ENCODE results near the gene GBX2.

The GBX2 gene

DNA sequence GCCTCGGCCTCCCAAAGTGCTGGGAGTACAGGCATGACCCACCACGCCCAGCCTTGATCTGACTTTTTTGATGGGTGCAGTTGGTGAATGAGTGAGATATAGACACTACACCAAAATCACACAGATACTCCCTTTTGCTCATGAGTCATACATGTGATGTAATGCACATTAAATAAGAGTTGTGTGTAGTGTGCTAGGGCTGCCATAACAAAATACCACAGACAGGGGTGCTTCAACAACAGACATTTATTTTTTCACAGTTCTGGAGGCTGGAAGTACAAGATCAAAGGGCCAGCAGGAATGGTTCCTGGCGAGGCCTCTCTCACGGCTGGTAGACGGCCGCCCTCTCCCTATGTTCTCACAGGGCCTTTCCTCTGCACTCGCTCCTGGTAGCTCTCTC is 46.6 kb downstream of the GBX2 start:
- ATAC-seq = no peak
- no peak for TF ChIP-seq ESRRG (CRISPR knock-in tag; IDR thresholded peaks at IDR 0.05)

DNA sequence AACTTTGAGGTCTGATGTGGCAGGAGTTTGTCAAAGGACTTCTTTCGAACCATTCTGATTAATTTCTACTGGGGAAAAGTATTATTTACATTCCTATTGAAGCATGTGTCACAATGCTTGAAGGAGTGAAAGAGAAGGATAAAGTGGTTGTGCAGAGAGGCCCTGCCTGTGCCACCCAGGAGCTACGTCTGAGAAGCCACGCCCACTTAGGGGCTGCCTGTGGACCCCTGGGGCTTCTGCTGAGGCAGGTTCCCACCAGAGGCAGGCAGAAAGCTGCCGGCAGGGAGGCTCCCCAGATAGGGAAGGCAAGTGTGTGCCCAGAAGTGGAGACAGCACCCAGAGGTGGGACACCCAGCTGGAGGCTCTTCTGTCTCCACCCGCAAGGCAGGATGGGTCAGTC is 47.4 kb downstream of the GBX2 start:
- TF ChIP-seq ZNF70 (CRISPR knock-in tag; IDR thresholded peaks at IDR 0.05) (no peak), SNAI2 (CRISPR knock-in tag; IDR thresholded peaks at IDR 0.05) (no peak), ESRRG (CRISPR knock-in tag; IDR thresholded peaks at IDR 0.05) (no peak), GLIS3 (CRISPR knock-in tag; IDR thresholded peaks at IDR 0.05) (no peak), RARB (CRISPR knock-in tag; IDR thresholded peaks at IDR 0.05) (no peak), ISL1 (CRISPR knock-in tag; IDR thresholded peaks at IDR 0.05) (no peak), ZC3H10 (CRISPR knock-in tag; IDR thresholded peaks at IDR 0.05) (no peak), OSR1 (CRISPR knock-in tag; IDR thresholded peaks at IDR 0.05) (no peak), ZFP30 (CRISPR knock-in tag; IDR thresholded peaks at IDR 0.05) (no peak), ZFP3 (CRISPR knock-in tag; IDR thresholded peaks at IDR 0.05) (no peak), BACH2 (CRISPR knock-in tag; IDR thresholded peaks at IDR 0.05; ENCODE audit: borderline replicate concordance) (no peak), ZNF8 (CRISPR knock-in tag; IDR thresholded peaks at IDR 0.05) (no peak), ZNF565 (CRISPR knock-in tag; conservative IDR thresholded peaks at IDR 0.05; ENCODE audit: low read depth) (no peak)
- TF ChIP-seq, protein P1, sequence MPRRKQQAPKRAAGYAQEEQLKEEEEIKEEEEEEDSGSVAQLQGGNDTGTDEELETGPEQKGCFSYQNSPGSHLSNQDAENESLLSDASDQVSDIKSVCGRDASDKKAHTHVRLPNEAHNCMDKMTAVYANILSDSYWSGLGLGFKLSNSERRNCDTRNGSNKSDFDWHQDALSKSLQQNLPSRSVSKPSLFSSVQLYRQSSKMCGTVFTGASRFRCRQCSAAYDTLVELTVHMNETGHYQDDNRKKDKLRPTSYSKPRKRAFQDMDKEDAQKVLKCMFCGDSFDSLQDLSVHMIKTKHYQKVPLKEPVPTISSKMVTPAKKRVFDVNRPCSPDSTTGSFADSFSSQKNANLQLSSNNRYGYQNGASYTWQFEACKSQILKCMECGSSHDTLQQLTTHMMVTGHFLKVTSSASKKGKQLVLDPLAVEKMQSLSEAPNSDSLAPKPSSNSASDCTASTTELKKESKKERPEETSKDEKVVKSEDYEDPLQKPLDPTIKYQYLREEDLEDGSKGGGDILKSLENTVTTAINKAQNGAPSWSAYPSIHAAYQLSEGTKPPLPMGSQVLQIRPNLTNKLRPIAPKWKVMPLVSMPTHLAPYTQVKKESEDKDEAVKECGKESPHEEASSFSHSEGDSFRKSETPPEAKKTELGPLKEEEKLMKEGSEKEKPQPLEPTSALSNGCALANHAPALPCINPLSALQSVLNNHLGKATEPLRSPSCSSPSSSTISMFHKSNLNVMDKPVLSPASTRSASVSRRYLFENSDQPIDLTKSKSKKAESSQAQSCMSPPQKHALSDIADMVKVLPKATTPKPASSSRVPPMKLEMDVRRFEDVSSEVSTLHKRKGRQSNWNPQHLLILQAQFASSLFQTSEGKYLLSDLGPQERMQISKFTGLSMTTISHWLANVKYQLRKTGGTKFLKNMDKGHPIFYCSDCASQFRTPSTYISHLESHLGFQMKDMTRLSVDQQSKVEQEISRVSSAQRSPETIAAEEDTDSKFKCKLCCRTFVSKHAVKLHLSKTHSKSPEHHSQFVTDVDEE (CRISPR knock-in tag; IDR thresholded peaks at IDR 0.05) = no peak
- TF ChIP-seq, protein P2, sequence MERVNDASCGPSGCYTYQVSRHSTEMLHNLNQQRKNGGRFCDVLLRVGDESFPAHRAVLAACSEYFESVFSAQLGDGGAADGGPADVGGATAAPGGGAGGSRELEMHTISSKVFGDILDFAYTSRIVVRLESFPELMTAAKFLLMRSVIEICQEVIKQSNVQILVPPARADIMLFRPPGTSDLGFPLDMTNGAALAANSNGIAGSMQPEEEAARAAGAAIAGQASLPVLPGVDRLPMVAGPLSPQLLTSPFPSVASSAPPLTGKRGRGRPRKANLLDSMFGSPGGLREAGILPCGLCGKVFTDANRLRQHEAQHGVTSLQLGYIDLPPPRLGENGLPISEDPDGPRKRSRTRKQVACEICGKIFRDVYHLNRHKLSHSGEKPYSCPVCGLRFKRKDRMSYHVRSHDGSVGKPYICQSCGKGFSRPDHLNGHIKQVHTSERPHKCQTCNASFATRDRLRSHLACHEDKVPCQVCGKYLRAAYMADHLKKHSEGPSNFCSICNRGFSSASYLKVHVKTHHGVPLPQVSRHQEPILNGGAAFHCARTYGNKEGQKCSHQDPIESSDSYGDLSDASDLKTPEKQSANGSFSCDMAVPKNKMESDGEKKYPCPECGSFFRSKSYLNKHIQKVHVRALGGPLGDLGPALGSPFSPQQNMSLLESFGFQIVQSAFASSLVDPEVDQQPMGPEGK (CRISPR knock-in tag; IDR thresholded peaks at IDR 0.05; ENCODE audit: borderline replicate concordance) = no peak
- TF ChIP-seq, protein P3, sequence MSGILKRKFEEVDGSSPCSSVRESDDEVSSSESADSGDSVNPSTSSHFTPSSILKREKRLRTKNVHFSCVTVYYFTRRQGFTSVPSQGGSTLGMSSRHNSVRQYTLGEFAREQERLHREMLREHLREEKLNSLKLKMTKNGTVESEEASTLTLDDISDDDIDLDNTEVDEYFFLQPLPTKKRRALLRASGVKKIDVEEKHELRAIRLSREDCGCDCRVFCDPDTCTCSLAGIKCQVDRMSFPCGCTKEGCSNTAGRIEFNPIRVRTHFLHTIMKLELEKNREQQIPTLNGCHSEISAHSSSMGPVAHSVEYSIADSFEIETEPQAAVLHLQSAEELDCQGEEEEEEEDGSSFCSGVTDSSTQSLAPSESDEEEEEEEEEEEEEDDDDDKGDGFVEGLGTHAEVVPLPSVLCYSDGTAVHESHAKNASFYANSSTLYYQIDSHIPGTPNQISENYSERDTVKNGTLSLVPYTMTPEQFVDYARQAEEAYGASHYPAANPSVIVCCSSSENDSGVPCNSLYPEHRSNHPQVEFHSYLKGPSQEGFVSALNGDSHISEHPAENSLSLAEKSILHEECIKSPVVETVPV (CRISPR knock-in tag; IDR thresholded peaks at IDR 0.05) = no peak
- no peak for ATAC-seq

DNA sequence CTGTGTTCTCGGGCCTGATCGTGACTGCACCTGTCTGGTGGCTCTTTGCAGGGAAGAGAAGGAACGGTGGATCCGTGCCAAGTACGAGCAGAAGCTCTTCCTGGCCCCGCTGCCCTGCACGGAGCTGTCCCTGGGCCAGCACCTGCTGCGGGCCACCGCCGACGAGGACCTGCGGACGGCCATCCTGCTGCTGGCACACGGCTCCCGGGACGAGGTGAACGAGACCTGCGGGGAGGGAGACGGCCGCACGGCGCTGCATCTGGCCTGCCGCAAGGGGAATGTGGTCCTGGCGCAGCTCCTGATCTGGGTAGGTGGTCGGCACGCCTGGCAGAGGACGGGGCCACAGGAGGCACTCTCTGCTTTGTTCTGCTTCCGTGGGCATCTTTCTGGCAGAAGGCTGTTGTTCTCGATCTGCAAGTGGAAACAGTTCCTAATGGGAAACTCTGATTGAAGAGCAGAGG is 48.0 kb downstream of the GBX2 start:
- TF ChIP-seq, protein P1 (CRISPR knock-in tag; IDR thresholded peaks at IDR 0.05) = no peak
- TF ChIP-seq TOX (CRISPR knock-in tag; IDR thresholded peaks at IDR 0.05; ENCODE audit: borderline replicate concordance) (no peak), ARNTL (CRISPR knock-in tag; IDR thresholded peaks at IDR 0.05; ENCODE audit: borderline replicate concordance, low read depth) (no peak), CSDC2 (CRISPR knock-in tag; IDR thresholded peaks at IDR 0.05) (no peak), ZNF70 (CRISPR knock-in tag; IDR thresholded peaks at IDR 0.05) (no peak), ZC3H10 (CRISPR knock-in tag; IDR thresholded peaks at IDR 0.05) (no peak), RARB (CRISPR knock-in tag; IDR thresholded peaks at IDR 0.05) (no peak), ZNF8 (CRISPR knock-in tag; IDR thresholded peaks at IDR 0.05) (no peak), BACH2 (CRISPR knock-in tag; IDR thresholded peaks at IDR 0.05; ENCODE audit: borderline replicate concordance) (no peak), OSR1 (CRISPR knock-in tag; IDR thresholded peaks at IDR 0.05) (no peak), ZFP3 (CRISPR knock-in tag; IDR thresholded peaks at IDR 0.05) (no peak), TCF4 (CRISPR knock-in tag; IDR thresholded peaks at IDR 0.05; ENCODE audit: borderline replicate concordance) (no peak), SNAI2 (CRISPR knock-in tag; IDR thresholded peaks at IDR 0.05) (no peak), ZFP30 (CRISPR knock-in tag; IDR thresholded peaks at IDR 0.05) (no peak), ZNF565 (CRISPR knock-in tag; conservative IDR thresholded peaks at IDR 0.05; ENCODE audit: low read depth) (no peak), PPARA (CRISPR knock-in tag; IDR thresholded peaks at IDR 0.05; ENCODE audit: borderline replicate concordance) (no peak), ISL1 (CRISPR knock-in tag; IDR thresholded peaks at IDR 0.05) (no peak), ESRRG (CRISPR knock-in tag; IDR thresholded peaks at IDR 0.05) (no peak)
- TF ChIP-seq, protein P4, sequence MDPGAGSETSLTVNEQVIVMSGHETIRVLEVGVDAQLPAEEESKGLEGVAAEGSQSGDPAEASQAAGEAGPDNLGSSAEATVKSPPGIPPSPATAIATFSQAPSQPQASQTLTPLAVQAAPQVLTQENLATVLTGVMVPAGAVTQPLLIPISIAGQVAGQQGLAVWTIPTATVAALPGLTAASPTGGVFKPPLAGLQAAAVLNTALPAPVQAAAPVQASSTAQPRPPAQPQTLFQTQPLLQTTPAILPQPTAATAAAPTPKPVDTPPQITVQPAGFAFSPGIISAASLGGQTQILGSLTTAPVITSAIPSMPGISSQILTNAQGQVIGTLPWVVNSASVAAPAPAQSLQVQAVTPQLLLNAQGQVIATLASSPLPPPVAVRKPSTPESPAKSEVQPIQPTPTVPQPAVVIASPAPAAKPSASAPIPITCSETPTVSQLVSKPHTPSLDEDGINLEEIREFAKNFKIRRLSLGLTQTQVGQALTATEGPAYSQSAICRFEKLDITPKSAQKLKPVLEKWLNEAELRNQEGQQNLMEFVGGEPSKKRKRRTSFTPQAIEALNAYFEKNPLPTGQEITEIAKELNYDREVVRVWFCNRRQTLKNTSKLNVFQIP (CRISPR knock-in tag; IDR thresholded peaks at IDR 0.05; ENCODE audit: borderline replicate concordance, low read depth) = no peak
- TF ChIP-seq, protein P3 (CRISPR knock-in tag; IDR thresholded peaks at IDR 0.05) = no peak
- ATAC-seq = no peak
